Naive thymus-derived CD4-positive, alpha-beta T cell (primary cell): ENCODE measurements around the gene PDPK1. TPM values are rescaled to one million over a fixed set of nuclear protein-coding genes. Genes with fewer than 3 reads are reported as not detected.
"Not testable (repeated sequence)": the region's sequence is repeated elsewhere in the genome, so short reads cannot be mapped to it uniquely, and the experiment has no call there.

ENCODE experiments used
- ATAC-seq: fragments of 150-1000 bp; cut with Tn5 transposase; 2 replicates; pipeline ENCODE4 v1.10.0; 2021; ENCODE audit warnings: mild to moderate bottlenecking, moderate library complexity
- CTCF ChIA-PET: fragments of 350-600 bp; sonication (Branson Sonifier 250); formaldehyde crosslinking; loops from one replicate; lab custom pipeline; 2021; ENCODE audit warnings: antibody characterized with exemption; lab: Charles Lee
- POLR2A ChIA-PET: fragments of 350-600 bp; sonication (Branson Sonifier 250); formaldehyde crosslinking; loops from one replicate; lab custom pipeline; 2021; ENCODE audit warnings: antibody characterized with exemption, inconsistent platforms; lab: Charles Lee
- DNase-seq, 9 donors: peaks; one replicate each; pipeline versions ENCODE4 v3.0.0 to v3.0.0-alpha.2; 2020 to 2022; ENCODE audit warnings: mixed read lengths in 1 of 9
- H3K27ac ChIP-seq: one replicate; pipeline ENCODE4 v1.7.0; 2013; ENCODE audit warnings: mild to moderate bottlenecking, low read depth, low read length, moderate library complexity
- H3K27me3 ChIP-seq, 2 donors: one replicate each; pipeline ENCODE4 v1.7.0; 2013; ENCODE audit warnings: low read length in 2 of 2, mild to moderate bottlenecking in 2 of 2, moderate library complexity in 2 of 2; ENCODE audit not compliant: control insufficient read depth in 2 of 2, insufficient read depth in 2 of 2
- H3K36me3 ChIP-seq, 3 experiments: 1 replicate in 2 of 3; 2 replicates in 1 of 3; pipeline ENCODE4 v1.7.0; 2013; ENCODE audit warnings: low read length in 3 of 3, mild to moderate bottlenecking in 3 of 3, moderate library complexity in 1 of 3; ENCODE audit not compliant: insufficient read depth in 3 of 3, control insufficient read depth in 2 of 3
- H3K4me1 ChIP-seq, 2 donors: one replicate each; pipeline ENCODE4 v1.7.0; 2013; ENCODE audit warnings: low read length in 2 of 2, mild to moderate bottlenecking in 2 of 2, moderate library complexity in 1 of 2; ENCODE audit not compliant: control insufficient read depth in 2 of 2, insufficient read depth in 2 of 2
- H3K4me3 ChIP-seq: 2 replicates; pipeline ENCODE4 v1.7.0; 2013; ENCODE audit warnings: mild to moderate bottlenecking, low read length
- H3K9me3 ChIP-seq, 3 experiments: 1 replicate in 2 of 3; 2 replicates in 1 of 3; pipeline ENCODE4 v1.7.0; 2013; ENCODE audit warnings: low read length in 3 of 3; ENCODE audit not compliant: control insufficient read depth in 2 of 3
- H3K27ac Mint-ChIP-seq, 9 donors: one replicate each; pipeline ENCODE4 v1.8.0; 2020 to 2022; ENCODE audit warnings: mixed read lengths in 9 of 9, mild to moderate bottlenecking in 8 of 9, moderate library complexity in 5 of 9, inconsistent platforms in 2 of 9
- H3K27me3 Mint-ChIP-seq, 5 donors: one replicate each; pipeline ENCODE4 v1.8.0; 2021 to 2022; ENCODE audit warnings: mixed read lengths in 5 of 5, mild to moderate bottlenecking in 1 of 5
- H3K36me3 Mint-ChIP-seq, 5 donors: one replicate each; pipeline ENCODE4 v1.8.0; 2020 to 2022; ENCODE audit warnings: mixed read lengths in 5 of 5, mild to moderate bottlenecking in 3 of 5, inconsistent platforms in 1 of 5
- H3K4me1 Mint-ChIP-seq, 7 donors: one replicate each; pipeline ENCODE4 v1.8.0; 2020 to 2022; ENCODE audit warnings: mixed read lengths in 7 of 7, mild to moderate bottlenecking in 3 of 7, inconsistent platforms in 1 of 7
- H3K4me3 Mint-ChIP-seq, 10 donors: one replicate each; pipeline ENCODE4 v1.8.0; 2020 to 2022; ENCODE audit warnings: mild to moderate bottlenecking in 10 of 10, mixed read lengths in 10 of 10, moderate library complexity in 6 of 10, inconsistent platforms in 2 of 10
- H3K9me3 Mint-ChIP-seq, 11 donors: one replicate each; pipeline ENCODE4 v1.8.0; 2020 to 2022; ENCODE audit warnings: mixed read lengths in 11 of 11, mild to moderate bottlenecking in 4 of 11, inconsistent platforms in 1 of 11, moderate library complexity in 1 of 11
- intact Hi-C, 2 donors: fragments of 100-400 bp; cut with micrococcal nuclease; formaldehyde crosslinking; loops; one replicate each; pipeline ENCODE4 v1.15.1; 2023
- polyA plus RNA-seq, 2 donors: library from polyadenylated mRNA; unstranded; fragments of 300-500 nt; fragmentation: Illumina TruSeq; gene quantifications; one replicate each; pipeline ENCODE4 v1.2.3, GENCODE V29; 2021
- total RNA-seq, 6 experiments: library from RNA in 5 of 6; stranded (reverse) in 5 of 6; gene quantifications; 1 replicate in 5 of 6; 2 replicates in 1 of 6; pipeline ENCODE4 v1.2.3 and lab custom pipeline; 2021 to 2026

Gene PDPK1
- total and polyA plus RNA-seq, 7 experiments from 2014 or later: 30.7 to 71.5 (median 56.5) TPM

- H3K36me3 Mint-ChIP-seq, H3K9me3 ChIP-seq, DNase-seq, H3K27me3 Mint-ChIP-seq, H3K27me3 ChIP-seq, H3K9me3 Mint-ChIP-seq, H3K36me3 ChIP-seq, H3K4me1 ChIP-seq, CTCF ChIA-PET, intact Hi-C loops, POLR2A ChIA-PET: not testable (repeated sequence)
- ATAC-seq: peak; percentile 3
- H3K27ac ChIP-seq: peak overlapping the region; percentile 71
- Mint-ChIP-seq H3K4me1 (peaks cover 17 to 28% (median 22%) of the 10 kb centered on the region in 7 donors), H3K4me3 (peak overlapping the region; percentile 94 to 98 (median 97)), H3K27ac (peak overlapping the region; percentile 76 to 95 (median 89))
- H3K4me3 ChIP-seq: peak overlapping the region; percentile 82
Observed at GRCh38 chr16:2604016-2604369, 66.2 kb downstream of the PDPK1 start.

- Mint-ChIP-seq H3K36me3 (peaks cover 0 to 12% (median 0%) of the 10 kb centered on the region in 5 donors), H3K4me1 (peaks cover 17 to 28% (median 22%) of the 10 kb centered on the region in 7 donors)
- H3K27ac ChIP-seq, H3K27me3 Mint-ChIP-seq, POLR2A ChIA-PET, DNase-seq, H3K9me3 Mint-ChIP-seq, intact Hi-C loops, H3K9me3 ChIP-seq, H3K4me1 ChIP-seq, CTCF ChIA-PET, H3K4me3 Mint-ChIP-seq, H3K27me3 ChIP-seq, H3K4me3 ChIP-seq, H3K27ac Mint-ChIP-seq: not testable (repeated sequence)
- peaks cover 0 to 16% (median 0%) of the 10 kb centered on the region in 3 experiments for H3K36me3 ChIP-seq
- peak; percentile 58 for ATAC-seq
Observed at GRCh38 chr16:2606820-2607219, 69.0 kb downstream of the PDPK1 start.

- ATAC-seq, H3K27me3 Mint-ChIP-seq, intact Hi-C loops, H3K27ac Mint-ChIP-seq, H3K4me1 ChIP-seq, H3K9me3 Mint-ChIP-seq, DNase-seq, H3K27ac ChIP-seq, H3K4me3 Mint-ChIP-seq, H3K9me3 ChIP-seq, CTCF ChIA-PET, POLR2A ChIA-PET, H3K27me3 ChIP-seq, H3K4me3 ChIP-seq: not testable (repeated sequence)
- H3K36me3 ChIP-seq: peaks cover 0 to 12% (median 0%) of the 10 kb centered on the region in 3 experiments
- H3K36me3 Mint-ChIP-seq: peaks cover 0 to 12% (median 0%) of the 10 kb centered on the region in 5 donors
- peaks cover 0 to 15% (median 11%) of the 10 kb centered on the region in 7 donors for H3K4me1 Mint-ChIP-seq
Observed at GRCh38 chr16:2609345-2609744, 71.5 kb downstream of the PDPK1 start.

- no peak for ATAC-seq
- no peak for DNase-seq
- Mint-ChIP-seq H3K27me3 (no peaks in the 10 kb centered on the region), H3K9me3 (no peaks in the 10 kb centered on the region), H3K4me3 (no peak overlapping the region), H3K27ac (no peak overlapping the region), H3K36me3 (peaks cover 0 to 16% (median 4%) of the 10 kb centered on the region in 5 donors), H3K4me1 (peaks cover 0 to 15% (median 11%) of the 10 kb centered on the region in 7 donors)
- no peaks in the 10 kb centered on the region for H3K27me3 ChIP-seq
- no peaks in the 10 kb centered on the region for H3K4me1 ChIP-seq
- intact Hi-C loops: no loop called here
- H3K36me3 ChIP-seq: peaks cover 0 to 15% (median 0%) of the 10 kb centered on the region in 3 experiments
- CTCF ChIA-PET: no interaction called here
- POLR2A ChIA-PET: no interaction called here
- no peaks in the 10 kb centered on the region for H3K9me3 ChIP-seq
- H3K27ac ChIP-seq: no peak overlapping the region
- H3K4me3 ChIP-seq: no peak overlapping the region
Observed at GRCh38 chr16:2609827-2610470, 72.1 kb downstream of the PDPK1 start.

- H3K4me3 ChIP-seq: no peak overlapping the region
- Mint-ChIP-seq H3K27ac (peak overlapping the region in 1 of 9 donors; percentile 59), H3K4me3 (no peak overlapping the region), H3K27me3 (no peaks in the 10 kb centered on the region), H3K4me1 (peaks cover 0 to 9% (median 7%) of the 10 kb centered on the region in 7 donors), H3K9me3 (no peaks in the 10 kb centered on the region), H3K36me3 (peaks cover 0 to 17% (median 5%) of the 10 kb centered on the region in 5 donors)
- ChIA-PET CTCF (no interaction called here), POLR2A (no interaction called here)
- no peaks in the 10 kb centered on the region for H3K27me3 ChIP-seq
- DNase-seq (no peak), ATAC-seq (no peak)
- intact Hi-C loops: no loop called here
- no peaks in the 10 kb centered on the region for H3K4me1 ChIP-seq
- H3K9me3 ChIP-seq: no peaks in the 10 kb centered on the region
- no peak overlapping the region for H3K27ac ChIP-seq
- H3K36me3 ChIP-seq: peaks cover 0 to 17% (median 0%) of the 10 kb centered on the region in 3 experiments
Observed at GRCh38 chr16:2610781-2611498, 73.1 kb downstream of the PDPK1 start.

- H3K36me3 ChIP-seq: peaks cover 0 to 17% (median 0%) of the 10 kb centered on the region in 3 experiments
- H3K27ac ChIP-seq: no peak overlapping the region
- ChIA-PET POLR2A (no interaction called here), CTCF (no interaction called here)
- peaks cover 0 to 9% (median 7%) of the 10 kb centered on the region in 7 donors for H3K4me1 Mint-ChIP-seq
- H3K9me3 ChIP-seq: no peaks in the 10 kb centered on the region
- no peak overlapping the region for H3K27ac Mint-ChIP-seq
- ATAC-seq: no peak
- H3K4me3 Mint-ChIP-seq: no peak overlapping the region
- no peaks in the 10 kb centered on the region for H3K27me3 ChIP-seq
- DNase-seq: no peak
- intact Hi-C loops: no loop called here
- no peaks in the 10 kb centered on the region for H3K27me3 Mint-ChIP-seq
- no peak overlapping the region for H3K4me3 ChIP-seq
- H3K36me3 Mint-ChIP-seq: peaks cover 0 to 17% (median 5%) of the 10 kb centered on the region in 5 donors
- no peaks in the 10 kb centered on the region for H3K4me1 ChIP-seq
- no peaks in the 10 kb centered on the region for H3K9me3 Mint-ChIP-seq
Observed at GRCh38 chr16:2611499-2611862, 73.7 kb downstream of the PDPK1 start.
